ENCODE results near the gene COMT.
"Not testable (repeated sequence)": the region's sequence is repeated elsewhere in the genome, so short reads cannot be mapped to it uniquely, and the experiment has no call there.

COMT gene

DNA sequence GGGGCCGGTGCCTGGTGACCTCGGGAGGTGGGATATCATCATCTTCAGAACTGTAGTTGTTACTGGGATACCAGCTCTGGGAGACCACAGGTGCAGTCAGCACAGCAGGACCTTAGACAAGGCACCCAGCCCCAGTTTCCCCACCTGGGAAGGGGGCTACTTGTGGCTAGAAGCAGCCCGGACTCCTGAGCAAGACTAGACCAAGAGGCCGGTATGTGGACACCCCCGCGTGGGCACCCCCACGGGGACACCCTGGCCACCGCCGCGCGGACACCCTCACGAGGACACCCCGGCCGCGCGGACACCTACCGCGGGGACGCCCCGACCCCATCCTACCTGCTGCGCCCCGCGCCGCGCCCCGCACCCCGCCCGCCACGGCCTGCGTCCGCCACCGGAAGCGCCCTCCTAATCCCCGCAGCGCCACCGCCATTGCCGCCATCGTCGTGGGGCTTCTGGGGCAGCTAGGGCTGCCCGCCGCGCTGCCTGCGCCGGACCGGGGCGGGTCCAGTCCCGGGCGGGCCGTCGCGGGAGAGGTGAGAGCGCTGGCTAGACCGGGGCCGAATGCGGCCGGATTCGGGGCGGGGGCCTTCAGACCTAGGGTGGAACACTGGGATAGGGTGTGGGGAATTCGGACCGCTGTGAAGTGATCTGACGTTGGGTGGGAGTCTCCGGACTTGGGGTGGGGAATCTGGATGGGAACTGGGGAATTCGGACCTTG is at the start of gene COMT, which contains the start of gene TXNRD2:
TSS of gene COMT (plus strand) at position 408 of the 718 bp plus-strand sequence. CDS start 20,755 bp downstream, outside the sequence.
TSS of gene TXNRD2 (minus strand) at position 454 of the 718 bp plus-strand sequence. CDS start at position 439, 15 bp downstream.
- DNase-seq = peak; percentile 61 to 69

DNA sequence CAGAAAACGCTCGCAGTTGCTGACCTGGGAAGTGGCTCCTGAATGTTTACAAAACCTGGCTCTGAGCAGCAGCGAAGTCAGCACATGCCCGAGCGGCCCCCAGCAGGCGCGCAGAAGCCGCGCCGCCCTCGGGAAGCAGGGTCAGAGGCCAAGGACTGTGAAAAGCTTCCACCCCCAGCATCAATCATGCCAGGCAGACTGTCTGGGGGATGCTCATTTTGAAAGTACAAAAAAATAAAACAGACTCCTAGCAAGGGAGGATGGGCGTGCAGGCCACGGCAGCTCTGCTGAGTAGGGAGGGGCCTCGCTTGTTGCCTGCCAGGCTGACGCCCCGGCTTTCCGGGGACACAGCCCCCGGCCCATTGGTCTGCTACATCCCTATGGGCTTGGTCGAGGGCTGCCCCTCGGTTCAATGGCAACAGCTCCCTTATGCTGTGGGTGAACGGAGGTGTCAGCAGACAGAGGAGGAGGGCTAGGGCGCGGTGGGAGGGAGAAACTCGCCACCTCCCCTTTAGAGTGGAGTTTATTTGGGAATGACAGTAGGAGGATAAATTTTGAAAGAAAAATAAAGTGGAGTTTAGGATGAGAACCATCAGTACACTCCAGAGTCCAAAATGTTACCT is 49.2 kb upstream of the COMT start:
- DNase-seq = peak; percentile 48 to 54

DNA sequence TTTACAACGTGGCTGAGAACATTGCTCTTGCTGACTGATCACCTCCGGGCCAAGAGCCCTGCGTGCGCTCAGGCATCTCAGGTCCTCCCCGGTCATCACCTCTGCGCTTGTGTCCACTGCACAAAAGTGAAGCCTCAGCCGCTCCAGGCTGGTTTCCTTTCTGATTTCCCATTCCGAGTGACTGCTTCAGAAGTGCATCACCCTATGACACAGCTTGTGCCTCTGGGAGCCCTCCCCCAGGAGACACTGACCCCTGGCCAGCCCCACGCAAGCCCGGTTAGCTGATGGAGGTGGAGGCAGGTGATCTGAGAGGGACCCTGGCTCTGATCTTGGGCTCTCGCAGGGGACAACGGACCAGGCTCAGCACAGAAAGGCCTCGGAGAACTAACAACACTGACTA is 48.6 kb upstream of the COMT start:
- no peak for DNase-seq

DNA sequence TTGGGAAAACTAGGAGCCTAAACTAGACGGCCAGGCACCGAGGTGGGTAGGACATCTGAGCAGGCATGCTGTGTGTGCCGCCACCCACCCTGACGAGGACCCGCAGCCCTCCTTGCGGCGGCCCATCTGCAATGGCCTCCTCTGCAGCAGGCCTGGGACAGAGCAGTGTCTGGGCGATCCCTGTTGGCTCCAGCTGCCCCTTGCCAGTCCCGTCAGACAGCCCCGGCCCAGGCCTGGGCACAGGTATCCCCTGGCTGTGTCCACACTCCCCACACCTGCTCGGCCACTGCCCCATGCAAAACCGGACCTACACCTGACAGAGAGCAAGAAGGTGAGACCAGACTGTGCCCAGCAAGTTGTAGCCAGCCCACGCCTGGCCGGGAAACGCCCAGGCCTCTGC is 48.2 kb upstream of the COMT start:
- no peak for DNase-seq

DNA sequence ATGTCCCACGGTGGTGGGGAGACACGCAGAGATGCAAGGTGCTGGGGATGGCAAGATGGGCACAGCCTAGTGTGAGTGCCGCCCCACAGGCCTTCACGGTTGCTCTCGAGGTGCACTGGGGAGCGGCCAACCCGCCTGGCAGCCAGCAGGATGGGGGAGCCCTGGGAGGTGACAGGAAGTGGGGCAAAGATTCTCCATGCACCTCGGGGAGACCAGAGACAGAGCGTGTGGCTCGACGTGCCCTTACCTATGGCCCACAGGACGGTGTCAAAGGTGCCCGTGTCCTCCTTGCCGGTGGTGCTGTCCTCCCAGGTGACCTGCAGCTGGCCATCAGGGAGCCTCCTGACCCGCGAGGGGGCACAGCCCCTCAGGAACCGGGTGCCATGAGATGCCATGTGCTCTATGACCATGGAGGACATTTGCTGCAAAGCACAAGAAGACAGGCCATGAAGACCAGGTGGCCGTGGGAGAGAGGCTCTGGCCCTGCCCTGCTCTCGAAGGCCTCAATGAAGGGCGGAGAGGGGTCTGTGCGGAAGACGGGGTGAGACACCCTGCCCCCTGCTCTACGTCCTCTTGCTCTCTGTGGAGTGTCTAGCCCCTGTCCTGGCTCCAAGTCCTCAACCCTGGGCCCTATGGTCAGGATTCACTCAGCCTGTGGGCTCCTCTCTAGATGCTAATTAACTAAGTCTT is 46.3 kb upstream of the COMT start:
- DNase-seq = no peak

DNA sequence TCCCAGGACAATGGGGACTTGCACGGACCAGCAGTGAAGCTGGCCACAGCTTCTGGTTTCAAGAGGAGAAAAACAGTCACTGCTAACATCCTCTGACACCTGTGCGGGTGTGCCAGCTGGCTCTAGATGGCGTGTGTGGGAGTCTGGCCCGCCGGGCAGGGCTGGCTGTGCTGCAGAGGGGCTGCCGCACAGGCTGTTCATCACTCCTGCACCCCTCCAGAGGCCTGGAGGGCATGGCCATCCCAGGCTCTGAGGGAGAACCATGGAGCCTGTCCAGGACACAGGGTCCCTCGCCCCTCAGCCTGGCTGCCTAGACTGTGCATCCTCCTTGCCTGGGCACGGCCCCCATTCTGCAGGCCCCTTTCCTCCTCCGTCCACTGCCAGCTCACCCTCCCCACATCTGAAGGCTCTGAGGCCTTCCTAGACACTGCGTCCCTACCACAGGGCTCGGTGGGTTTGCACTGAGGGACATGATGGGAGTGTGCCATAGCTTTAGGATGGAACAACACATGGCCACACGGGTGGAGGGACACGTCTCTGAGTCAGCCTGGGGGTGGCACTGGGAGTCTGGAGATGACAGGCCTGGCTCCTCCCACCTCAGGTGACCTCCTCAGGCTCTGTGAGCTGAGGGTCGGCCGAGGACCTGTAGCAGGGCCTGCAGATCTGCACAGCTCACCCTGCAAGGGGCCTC is 44.8 kb upstream of the COMT start:
- DNase-seq = peak in 1 of 2 donors; percentile 31

DNA sequence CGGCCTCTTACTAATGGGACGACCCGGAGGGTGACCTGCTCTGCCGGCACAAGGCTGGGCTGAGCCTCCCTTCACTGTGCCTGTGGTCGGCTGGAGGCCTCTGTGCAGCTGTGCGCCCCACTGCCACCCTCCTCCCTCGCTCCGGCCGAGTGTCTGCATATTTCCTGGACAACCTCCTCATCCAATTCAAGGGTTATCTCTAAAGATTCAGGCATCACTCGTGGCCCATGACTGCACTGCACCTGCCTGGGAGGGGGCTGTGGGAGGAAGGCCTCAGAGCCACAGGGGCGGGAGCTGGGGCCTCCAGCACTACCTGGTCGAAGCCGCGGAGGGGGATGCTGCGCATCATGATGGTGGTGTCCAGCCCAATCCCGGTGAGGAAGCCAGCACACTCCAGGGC is 43.8 kb upstream of the COMT start:
- DNase-seq = no peak

DNA sequence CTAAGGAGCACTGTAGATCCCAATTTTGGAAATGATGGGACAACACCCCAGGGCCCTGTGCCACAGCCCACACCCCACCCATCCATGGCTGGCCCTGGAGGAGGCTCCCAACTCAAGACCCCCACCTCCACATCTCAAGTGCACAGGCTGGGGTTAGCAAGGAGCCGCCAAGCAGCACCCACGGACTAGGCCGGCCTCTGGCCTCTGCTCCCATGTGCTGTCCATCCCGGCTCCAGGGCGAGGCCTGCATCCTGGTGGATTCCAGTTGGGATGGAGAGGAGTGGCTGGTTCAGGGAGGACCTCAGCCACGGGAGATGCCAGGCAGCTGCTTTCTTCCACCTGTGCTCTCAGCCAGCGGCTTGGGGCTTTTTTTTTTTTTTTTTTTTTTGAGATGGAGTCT is 43.4 kb upstream of the COMT start:
- DNase-seq = no peak

DNA sequence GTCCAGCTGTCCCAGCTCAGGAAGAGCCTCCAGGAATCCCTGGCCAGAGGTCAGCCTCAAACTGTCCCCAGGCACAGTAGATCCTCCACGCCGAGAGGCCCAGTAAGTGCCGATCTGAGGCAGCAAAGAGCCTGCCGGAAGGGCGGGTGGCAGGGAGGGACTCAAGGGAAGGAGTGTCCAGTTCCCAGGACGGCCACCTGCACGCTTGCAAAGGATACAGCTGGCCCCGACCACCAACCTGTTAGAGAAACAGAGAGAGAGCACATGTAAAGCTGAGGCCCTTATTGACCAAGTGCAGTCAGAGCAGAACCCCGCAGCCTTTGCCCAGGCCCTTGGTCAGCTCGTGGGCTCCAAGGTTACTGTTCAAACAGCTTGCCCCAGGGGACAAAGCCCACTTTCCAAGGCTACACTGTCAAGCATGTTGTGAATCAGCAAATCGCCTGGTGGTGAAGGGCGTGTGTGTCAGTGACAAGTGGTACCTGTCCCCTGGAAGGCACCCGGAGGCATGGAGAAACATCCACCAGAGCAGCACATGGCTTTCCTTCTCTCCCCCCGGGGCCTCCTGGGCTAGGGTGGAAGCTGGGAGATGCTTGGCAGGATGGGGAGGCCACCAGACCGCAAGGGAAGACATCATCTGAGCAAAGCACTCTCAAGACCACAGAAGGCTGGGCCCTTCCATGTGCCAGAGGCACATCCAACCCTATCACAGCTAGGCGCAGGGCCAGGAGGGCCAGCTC is 42.6 kb upstream of the COMT start:
- DNase-seq = no peak

DNA sequence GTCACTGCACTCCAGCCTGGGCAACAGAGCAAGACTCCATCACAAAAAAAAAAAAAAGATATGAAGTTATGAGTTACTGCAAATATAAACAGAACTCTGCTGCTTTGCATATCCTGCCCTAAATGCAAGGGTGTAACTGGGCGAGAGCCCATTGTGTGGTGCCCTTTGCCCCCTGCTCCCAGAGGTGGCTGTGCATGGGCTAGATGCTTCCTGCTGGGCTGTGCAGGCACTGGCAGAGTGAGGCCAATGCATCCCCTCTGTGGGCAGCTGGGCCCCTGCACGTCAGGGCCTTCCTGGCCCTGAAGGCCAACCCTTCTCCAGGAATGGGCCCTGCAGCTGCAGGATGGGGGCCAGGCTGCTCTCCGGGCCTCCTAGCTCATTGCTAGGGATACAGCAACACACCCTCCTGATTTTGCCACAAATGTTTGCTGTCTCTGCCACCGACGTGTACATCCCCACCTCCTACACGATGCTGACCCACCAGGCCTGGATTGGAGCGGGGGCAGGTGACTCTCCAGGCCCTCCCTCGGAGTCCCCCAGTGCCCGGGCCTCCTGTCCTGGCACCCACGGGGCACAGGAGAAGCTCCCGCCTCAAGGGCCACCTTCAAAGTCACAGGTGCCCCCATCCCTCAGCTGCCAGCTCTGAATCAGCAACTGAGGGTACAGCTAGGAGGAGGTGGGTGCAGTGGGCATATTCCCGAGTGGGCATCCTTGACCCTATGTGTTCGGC is 40.7 kb upstream of the COMT start:
- DNase-seq = no peak

DNA sequence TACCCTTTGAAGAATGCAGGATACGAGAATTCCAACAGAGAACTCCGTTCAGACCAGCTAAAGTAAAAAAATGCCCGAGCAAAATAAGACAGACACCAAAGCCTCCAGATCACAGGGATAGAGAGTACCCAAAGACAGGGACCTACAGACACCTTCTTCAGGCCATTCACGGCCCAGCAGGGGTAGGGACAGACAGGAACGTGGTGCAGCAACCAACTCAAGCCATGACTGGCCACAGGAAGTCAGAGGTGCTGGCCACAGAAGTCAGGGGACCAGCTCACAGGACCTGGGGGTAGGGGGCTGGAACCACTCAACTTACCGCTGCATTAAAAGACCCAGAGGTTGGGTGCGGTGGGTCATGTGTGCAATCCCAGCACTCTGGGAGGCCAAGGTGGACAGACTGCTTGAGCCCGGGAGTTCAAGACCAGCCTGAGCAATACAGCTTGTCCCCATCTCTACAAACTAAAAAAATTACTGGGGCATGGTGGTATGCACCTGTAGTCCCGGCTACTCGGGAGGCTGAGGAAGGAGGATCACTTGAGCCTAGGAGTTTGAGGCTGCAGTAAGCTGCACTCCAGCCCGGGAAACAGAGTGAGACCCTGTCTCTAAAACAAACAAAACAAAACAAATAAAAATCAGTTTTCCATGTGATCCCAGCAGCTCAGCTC is 39.9 kb upstream of the COMT start:
- no peak for DNase-seq

DNA sequence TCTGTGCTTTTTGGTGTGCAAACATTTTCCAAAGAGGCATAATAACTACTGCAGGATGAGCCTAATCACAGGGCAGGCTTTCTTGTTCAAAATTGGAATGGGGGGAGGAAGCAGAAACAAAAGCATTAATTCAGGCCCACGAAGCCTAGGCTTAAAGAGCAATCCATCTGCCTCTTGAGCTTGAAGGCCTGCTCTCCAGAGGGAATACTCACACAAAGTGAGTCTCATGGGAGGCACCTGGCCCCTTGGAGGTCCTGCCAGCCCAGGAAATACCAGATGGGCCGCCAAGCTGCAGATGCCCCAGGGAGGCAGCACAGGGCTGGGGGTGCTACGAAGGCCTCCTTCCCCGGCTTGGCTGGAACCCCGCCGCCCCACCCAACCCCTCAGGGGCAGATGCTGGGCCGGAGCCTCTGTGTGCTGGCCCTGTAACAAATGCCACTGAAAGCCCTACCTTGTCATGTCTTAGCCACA is 39.3 kb upstream of the COMT start:
- no peak for DNase-seq

DNA sequence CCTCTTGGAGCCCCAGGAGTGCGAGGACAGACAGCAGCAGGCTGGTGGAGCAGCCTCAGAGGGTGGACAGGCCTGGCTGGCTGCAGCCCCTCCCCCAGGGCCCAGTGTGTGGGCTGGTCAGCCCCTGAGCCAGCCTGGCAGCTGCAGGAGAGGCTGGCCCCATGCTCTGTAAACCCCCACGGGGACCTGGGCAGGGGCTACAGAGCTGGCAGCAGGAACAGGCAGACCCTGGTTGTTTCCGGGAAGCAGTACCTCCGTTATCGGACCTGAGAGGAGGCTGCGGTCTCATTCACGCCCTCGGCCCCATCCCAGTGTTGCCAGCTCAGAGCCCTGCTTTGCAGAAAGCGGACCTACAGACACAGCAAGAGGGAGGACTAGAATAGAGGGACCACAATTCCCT is 38.5 kb upstream of the COMT start:
- DNase-seq = no peak

DNA sequence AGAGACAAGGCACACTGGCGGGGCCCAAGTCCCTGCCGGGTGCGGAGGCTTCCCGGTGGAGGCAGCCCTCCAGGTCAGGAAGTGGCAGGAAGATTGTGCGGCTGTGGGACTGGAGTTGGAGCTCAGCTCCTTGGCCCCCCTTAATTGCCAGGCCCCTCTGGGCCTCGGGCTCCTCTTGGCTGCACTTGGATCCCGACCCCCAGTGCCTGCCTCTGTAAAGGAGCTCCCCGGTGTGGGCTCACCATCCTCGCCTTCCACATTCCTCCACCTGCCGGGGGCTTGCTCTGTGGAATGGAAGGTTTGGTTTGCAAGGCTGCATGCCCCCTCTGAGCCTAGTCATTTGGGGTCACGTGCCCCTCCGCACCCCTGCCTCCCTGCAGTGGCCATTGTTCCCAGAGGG is 38.1 kb upstream of the COMT start:
- DNase-seq = no peak

DNA sequence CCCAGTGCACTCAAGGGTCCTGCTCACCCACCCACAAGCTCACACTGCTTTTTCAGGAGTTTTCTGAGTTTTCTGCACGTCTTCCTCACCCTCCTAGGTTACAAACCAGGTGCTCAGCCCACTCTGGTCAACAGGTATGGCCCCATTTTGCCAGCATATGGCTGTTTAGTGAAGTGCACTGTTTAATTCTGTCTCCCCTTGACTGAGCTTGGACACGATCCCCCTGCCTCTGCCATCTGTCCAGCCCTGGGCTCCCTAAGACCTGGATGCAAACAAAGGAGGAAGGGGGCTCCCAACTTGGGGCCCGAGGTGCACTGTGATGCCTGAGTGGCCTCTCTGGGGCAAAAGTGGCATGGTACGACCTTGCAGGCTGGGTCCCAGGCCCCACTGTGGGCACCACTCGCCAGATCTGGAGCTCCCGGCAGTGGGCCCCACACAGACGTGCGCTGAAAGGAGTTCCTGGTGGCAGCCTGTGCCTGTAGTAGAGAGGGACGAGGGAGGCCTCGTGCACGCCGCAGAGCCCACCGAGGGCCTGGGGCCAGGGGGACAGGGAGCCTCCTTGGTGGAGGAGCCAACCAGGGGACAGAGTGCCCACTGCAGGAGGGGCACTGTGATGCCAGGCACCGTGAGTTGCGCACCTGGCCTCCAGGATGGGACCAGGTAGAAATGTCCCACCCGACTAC is 37.3 kb upstream of the COMT start:
- DNase-seq = no peak

DNA sequence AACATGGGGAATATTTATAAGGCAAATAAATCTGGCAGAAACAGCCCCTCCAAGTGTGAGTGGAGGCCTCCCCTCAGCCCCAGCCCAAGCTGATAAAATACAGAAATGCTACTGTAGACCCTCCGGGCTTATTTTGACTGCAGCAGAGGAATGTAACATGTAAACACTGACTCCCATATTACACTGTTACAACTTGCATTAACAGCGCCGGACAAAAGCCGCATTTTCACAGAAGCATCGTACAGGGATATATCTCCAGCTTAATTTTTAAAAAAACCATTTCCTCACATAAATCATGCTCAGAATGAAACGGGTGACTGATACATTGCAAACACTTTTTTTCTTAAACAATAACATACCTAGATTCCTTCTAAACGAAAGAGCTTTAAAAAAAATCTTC is 36.6 kb upstream of the COMT start:
- no peak for DNase-seq

DNA sequence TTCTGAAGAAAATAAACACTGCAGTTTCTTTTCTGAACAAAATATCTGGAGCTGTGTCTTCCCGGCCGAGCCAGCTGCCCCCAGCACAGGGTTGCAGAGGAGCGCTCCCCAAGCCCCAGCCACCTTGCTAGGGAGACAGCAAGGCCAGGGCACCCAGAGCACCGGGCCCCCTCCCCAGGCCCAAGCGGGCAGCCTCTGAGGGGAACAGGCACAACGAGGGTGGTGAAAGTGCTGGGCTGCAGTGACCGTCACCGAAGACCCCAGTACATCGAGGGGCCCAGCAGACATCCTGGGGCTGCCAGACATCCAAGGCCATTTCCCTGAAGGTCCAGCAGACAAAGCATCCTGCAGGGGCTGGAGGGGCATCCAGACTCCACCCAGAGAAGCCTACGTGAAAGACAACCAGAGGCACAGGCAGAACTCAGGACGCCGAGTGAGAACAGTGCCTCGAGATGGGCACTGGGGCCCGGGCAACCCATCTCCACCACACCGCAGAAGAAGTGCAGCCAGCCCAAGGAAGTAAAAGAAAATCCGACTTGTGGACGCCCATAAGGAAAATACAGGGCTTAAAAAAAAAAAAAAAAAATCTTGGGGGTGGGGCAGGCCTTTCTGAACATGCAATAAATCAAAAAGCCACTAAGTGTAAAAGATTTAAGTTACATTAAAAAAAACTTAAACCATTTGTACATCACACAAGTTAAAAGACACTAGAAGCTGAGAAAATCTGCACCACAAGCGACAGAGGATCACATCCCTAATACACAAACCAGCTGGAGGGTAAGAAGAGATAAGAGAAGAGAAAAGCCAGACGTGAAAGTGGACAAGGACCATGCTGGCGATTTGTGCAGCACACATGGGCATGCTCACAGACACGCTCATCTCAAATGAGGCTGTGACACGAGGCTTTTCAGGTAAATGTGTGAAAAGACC is 36.0 kb upstream of the COMT start:
- no peak for DNase-seq

DNA sequence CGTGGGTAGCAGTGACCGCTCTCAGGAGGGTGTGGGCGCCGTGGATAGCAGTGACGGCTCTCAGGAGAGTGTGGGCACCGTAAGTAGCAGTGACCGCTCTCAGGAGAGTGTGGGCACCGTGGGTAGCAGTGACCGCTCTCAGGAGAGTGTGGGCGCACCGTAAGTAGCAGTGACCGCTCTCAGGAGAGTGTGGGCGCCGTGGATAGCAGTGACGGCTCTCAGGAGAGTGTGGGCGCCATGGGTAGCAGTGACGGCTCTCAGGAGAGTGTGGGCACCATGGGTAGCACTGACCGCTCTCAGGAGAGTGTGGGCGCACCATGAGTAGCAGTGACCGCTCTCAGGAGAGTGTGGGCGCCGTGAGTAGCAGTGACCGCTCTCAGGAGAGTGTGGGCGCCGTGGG is 34.7 kb upstream of the COMT start:
- not testable (repeated sequence) for DNase-seq

DNA sequence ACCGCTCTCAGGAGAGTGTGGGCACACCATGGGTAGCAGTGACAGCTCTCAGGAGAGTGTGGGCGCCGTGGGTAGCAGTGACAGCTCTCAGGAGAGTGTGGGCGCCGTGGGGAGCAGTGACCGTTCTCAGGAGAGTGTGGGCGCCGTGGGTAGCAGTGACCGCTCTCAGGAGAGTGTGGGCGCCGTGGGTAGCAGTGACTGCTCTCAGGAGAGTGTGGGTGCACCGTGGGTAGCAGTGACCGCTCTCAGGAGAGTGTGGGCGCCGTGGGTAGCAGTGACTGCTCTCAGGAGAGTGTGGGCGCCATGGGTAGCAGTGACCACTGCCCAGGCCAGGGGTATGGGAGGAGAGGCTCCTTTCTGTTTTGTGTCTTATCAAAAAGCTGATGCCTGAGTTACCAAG is 33.7 kb upstream of the COMT start:
- DNase-seq = not testable (repeated sequence)

Data from activated CD4-positive, alpha-beta T cell treated with anti-CD3 and anti-CD28 coated beads for 4 hours (primary cell).